LNCAP (cell line): Measurements from ENCODE around the gene DUSP16.

Source experiments
- CTCF ChIP-seq: fragments of 450-650 bp; IDR thresholded peaks from 2 replicates; pipeline ENCODE4 v1.5.1; 2017; ENCODE audit warnings: mild to moderate bottlenecking

Gene DUSP16

GRCh38 chr12:12572659-12573058 is 10.0 kb upstream of the DUSP16 start:
- TF ChIP-seq CTCF, result no peak

DNA sequence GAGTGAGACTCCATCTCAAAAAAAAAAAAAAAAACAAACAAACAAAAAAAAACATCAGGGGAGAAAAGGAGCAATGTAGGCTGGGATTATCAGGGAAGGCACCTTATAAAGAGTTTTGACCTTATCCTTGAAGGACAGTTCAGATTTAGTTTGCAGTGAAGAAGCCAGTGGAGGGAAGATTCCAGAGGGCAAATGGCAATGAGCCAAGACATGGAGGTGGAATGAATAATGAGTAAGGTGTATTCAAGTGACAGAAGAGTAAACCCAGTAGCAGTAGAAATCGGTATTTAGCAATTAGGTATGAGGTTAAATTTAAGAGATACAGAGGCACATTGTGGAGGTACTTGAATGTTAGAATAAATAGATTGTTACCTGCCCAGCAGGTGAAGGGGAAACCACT is 2.2 kb upstream of the DUSP16 start:
- TF ChIP-seq CTCF, result no peak

- TF ChIP-seq CTCF, result no peak
Measured at GRCh38 chr12:12563290-12563928, 746 bp upstream of the DUSP16 start.

DNA sequence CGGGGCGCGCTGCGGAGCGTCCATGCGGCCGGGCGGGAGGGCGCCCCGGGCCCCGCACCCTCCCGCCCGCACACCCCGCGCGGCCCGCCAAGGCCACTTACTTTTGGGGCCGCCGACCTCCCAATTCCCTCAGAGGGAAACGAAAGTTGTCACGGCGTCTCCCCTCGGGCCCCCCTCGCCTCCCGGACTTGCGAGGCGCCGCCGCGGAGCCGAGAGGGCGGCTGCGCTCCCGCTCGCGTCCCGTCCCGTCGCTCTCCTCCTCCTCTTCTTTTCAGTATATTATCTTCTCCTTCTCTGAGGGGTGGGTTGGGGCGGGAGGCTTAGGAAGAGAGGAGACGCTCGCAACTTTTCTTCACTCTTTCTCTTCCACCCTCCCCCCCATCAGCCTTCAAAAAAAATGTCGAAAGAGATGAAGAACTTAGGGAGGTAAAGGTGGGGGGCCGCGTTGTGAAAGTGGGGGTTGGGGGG is 613 bp downstream of the DUSP16 start:
- no peak for TF ChIP-seq CTCF

GRCh38 chr12:12561371-12562015 is 1.2 kb downstream of the DUSP16 start:
- no peak; the same call in 1 of the 2 replicates for TF ChIP-seq CTCF

DNA sequence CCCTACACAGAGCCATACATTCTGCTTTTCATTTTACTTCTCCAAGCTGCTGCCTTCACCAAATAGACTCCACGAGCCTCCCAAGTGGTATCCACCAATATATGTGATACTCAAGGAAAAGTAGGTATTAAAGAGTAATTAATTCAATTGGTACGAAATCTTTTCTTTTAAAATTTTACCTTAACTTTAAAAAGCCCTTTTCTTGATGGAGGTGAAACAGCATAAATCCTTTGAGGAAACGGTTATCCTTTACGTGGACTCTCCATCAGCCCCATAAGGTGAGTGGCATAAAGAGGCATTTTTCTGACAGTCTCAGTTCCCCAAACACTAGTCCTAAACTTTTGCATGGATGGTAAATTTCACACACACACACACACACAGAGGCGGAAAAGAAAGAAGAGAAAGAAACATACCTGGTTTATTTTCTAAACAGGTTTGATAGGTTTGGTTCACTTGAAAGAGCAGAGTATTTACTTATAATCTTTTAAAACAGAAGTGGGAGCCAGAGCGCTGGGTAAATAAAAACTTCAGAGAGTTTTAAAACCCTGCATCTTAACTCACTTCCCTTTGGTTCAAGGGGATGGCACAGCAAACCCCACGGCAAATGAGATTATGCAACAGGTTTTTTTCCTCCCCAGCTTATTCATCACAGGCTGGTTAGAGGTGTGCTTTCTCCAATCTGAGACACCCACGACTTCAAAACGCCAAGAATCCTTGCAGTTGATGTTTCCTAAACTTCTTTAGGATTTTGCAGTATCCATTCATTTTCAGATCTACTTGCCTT is 1.9 kb downstream of the DUSP16 start:
- TF ChIP-seq CTCF, result no peak

GRCh38 chr12:12559719-12560296 is 2.9 kb downstream of the DUSP16 start:
- no peak for TF ChIP-seq CTCF
